ENCODE data around the gene PRLH.

The PRLH gene

DNA sequence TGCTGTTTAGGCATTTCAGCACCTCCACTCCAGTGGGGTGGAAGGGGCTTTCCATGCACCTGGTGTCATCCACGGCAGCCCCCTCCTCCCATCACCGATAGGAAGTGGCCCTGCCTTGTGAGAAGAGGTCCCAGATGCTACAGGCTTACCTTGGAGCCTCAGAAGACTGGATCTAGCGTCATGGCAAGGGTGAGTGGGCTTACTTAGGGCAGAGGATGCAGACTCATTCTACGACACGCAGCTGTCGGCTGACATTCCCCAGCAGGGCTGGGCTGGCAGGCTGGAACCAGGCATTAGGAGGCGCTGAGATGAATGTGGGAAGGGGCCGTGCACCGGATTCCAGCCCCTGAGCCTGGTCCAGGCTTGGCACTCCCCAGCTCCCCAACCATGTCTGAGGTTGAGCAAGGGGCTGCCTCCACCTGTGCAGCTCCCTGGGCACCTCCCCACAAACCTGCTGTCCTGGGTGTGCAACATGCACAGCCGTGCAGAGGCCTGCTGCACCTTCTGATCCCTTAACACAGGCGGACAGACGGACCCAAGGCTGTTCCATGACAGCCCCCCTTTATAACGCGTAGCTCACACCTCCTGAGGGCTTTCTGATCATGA, 1.7 kb upstream of the PRLH start:
- Histone ChIP-seq H3K36me3 (ENCODE audit: control insufficient read depth, insufficient read depth, low read length) (no peaks in the 10 kb centered on the region), H3K27ac (ENCODE audit: insufficient read depth, low read depth, low read length, poor library complexity, severe bottlenecking) (no peak overlapping the region), H3K4me1 (ENCODE audit: control insufficient read depth, insufficient read depth, low read length) (no peaks in the 10 kb centered on the region), H3K27me3 (ENCODE audit: control insufficient read depth, insufficient read depth, low read length, poor library complexity, severe bottlenecking) (no peaks in the 10 kb centered on the region), H3K4me3 (ENCODE audit: insufficient read depth, low read depth, low read length) (no peak overlapping the region), H3K9me3 (ENCODE audit: control insufficient read depth, low read length) (no peaks in the 10 kb centered on the region)
- 90 to 91% methylated on average over 14 of the region's 14 CpGs for WGBS, 2 experiments

- no peaks in the 10 kb centered on the region for H3K27me3 ChIP-seq (ENCODE audit: control insufficient read depth, insufficient read depth, low read length, poor library complexity, severe bottlenecking)
- no peak overlapping the region for H3K27ac ChIP-seq (ENCODE audit: insufficient read depth, low read depth, low read length, poor library complexity, severe bottlenecking)
- H3K4me3 ChIP-seq (ENCODE audit: insufficient read depth, low read depth, low read length), result no peak overlapping the region
- no peaks in the 10 kb centered on the region for H3K4me1 ChIP-seq (ENCODE audit: control insufficient read depth, insufficient read depth, low read length)
- WGBS, 2 experiments, result 84 to 91% methylated on average over 1 of the region's 1 CpG
- no peaks in the 10 kb centered on the region for H3K36me3 ChIP-seq (ENCODE audit: control insufficient read depth, insufficient read depth, low read length)
- H3K9me3 ChIP-seq (ENCODE audit: control insufficient read depth, low read length), result no peaks in the 10 kb centered on the region
These were observed 400 bp upstream of the PRLH start for GRCh38 chr2:237565974-237566373.

- Histone ChIP-seq H3K4me3 (ENCODE audit: insufficient read depth, low read depth, low read length) (no peak overlapping the region), H3K4me1 (ENCODE audit: control insufficient read depth, insufficient read depth, low read length) (no peaks in the 10 kb centered on the region), H3K9me3 (ENCODE audit: control insufficient read depth, low read length) (no peaks in the 10 kb centered on the region), H3K27me3 (ENCODE audit: control insufficient read depth, insufficient read depth, low read length, poor library complexity, severe bottlenecking) (no peaks in the 10 kb centered on the region), H3K36me3 (ENCODE audit: control insufficient read depth, insufficient read depth, low read length) (no peaks in the 10 kb centered on the region), H3K27ac (ENCODE audit: insufficient read depth, low read depth, low read length, poor library complexity, severe bottlenecking) (no peak overlapping the region)
- 88% methylated on average over 16 of the region's 16 CpGs for WGBS, 2 experiments
These were observed 1.1 kb downstream of the PRLH start for GRCh38 chr2:237567276-237568029.

DNA sequence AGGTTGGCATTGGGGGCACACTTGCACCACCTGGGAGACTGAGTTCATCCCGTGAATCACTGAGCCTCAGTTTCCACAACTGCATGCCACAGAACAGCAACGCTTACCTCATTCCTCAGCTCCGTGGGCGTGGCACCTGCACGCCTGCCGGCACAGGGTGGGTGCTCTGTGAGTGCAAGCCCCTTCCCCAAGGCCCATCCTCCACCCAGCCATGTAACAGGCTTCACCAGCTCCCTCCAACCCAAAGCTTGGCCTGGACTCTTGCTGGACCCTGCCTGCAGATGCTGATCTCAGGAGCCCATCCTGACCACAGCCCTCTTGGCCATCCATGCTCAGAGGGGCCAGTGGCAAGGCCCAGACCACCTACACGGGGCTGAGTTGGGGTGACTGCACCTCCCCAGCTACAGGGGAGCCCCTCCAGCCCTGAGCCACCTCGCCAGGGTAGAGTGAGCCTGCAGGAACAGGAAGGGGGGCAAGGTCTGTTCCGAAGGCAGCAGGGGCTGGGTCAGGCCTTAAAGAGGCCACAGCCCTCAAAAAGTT, 1.8 kb downstream of the PRLH start:
- Histone ChIP-seq H3K36me3 (ENCODE audit: control insufficient read depth, insufficient read depth, low read length) (no peaks in the 10 kb centered on the region), H3K27me3 (ENCODE audit: control insufficient read depth, insufficient read depth, low read length, poor library complexity, severe bottlenecking) (no peaks in the 10 kb centered on the region), H3K4me3 (ENCODE audit: insufficient read depth, low read depth, low read length) (no peak overlapping the region), H3K27ac (ENCODE audit: insufficient read depth, low read depth, low read length, poor library complexity, severe bottlenecking) (no peak overlapping the region), H3K9me3 (ENCODE audit: control insufficient read depth, low read length) (no peaks in the 10 kb centered on the region), H3K4me1 (ENCODE audit: control insufficient read depth, insufficient read depth, low read length) (no peaks in the 10 kb centered on the region)
- 88 to 89% methylated on average over 9 of the region's 9 CpGs for WGBS, 2 experiments

DNA sequence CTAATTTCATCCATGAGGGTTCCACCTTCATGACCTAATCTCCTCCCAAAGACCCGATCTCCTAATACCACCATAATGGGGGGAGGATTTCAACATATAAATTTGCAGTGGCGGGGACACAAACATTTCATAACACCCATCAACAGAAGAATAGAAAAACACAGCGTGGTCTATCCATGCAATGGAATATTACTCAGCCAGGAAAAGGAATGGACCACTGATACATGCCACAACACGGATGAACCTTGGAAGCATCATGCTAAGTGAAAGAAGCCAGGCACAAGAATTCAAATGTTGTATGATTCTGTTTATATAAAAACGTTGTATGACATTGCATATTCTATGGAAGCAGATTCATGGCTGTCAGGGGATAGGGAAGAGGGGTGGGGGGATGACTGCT, 2.7 kb downstream of the PRLH start:
- 90 to 96% methylated on average over 4 to 5 of the region's 5 CpGs for WGBS, 2 experiments
- Histone ChIP-seq H3K4me1 (ENCODE audit: control insufficient read depth, insufficient read depth, low read length) (no peaks in the 10 kb centered on the region), H3K9me3 (ENCODE audit: control insufficient read depth, low read length) (no peaks in the 10 kb centered on the region), H3K36me3 (ENCODE audit: control insufficient read depth, insufficient read depth, low read length) (no peaks in the 10 kb centered on the region), H3K4me3 (ENCODE audit: insufficient read depth, low read depth, low read length) (no peak overlapping the region), H3K27me3 (ENCODE audit: control insufficient read depth, insufficient read depth, low read length, poor library complexity, severe bottlenecking) (no peaks in the 10 kb centered on the region), H3K27ac (ENCODE audit: insufficient read depth, low read depth, low read length, poor library complexity, severe bottlenecking) (no peak overlapping the region)

- H3K4me3 ChIP-seq (ENCODE audit: insufficient read depth, low read depth, low read length), result no peak overlapping the region
- no peak overlapping the region for H3K27ac ChIP-seq (ENCODE audit: insufficient read depth, low read depth, low read length, poor library complexity, severe bottlenecking)
- H3K4me1 ChIP-seq (ENCODE audit: control insufficient read depth, insufficient read depth, low read length), result no peaks in the 10 kb centered on the region
- no peaks in the 10 kb centered on the region for H3K27me3 ChIP-seq (ENCODE audit: control insufficient read depth, insufficient read depth, low read length, poor library complexity, severe bottlenecking)
- WGBS, 2 experiments, result 92 to 97% methylated on average over 3 of the region's 3 CpGs
- no peaks in the 10 kb centered on the region for H3K36me3 ChIP-seq (ENCODE audit: control insufficient read depth, insufficient read depth, low read length)
- no peaks in the 10 kb centered on the region for H3K9me3 ChIP-seq (ENCODE audit: control insufficient read depth, low read length)
These were observed 3.5 kb downstream of the PRLH start for GRCh38 chr2:237569896-237570295.

DNA sequence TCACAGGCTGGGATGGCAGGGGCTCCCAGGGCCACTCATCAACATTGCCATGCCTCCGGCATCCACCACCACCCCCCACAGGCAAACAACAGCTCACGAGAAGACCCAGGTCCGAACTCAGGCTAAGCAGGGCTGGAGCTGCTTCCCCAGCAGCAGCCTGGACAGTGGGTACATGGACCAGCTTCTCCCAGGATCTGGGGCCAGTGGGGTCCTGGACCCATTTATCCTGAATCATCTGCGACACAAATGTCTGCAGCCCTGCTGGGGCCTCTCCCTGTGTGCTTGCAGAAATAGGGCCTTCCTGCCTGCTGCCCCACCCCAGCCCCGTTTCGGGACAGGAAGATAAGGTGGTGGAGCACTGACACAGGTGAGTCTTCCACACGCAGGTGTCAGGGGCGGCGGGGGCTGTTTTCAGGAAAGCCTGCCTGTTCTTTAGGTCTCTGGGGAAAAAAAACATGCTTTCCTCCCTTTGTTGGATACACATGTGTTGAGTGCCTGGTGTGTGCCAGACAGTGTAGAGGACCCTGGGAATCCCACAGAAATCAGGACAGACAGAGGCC, 4.5 kb downstream of the PRLH start:
- Histone ChIP-seq H3K27ac (ENCODE audit: insufficient read depth, low read depth, low read length, poor library complexity, severe bottlenecking) (no peak overlapping the region), H3K4me1 (ENCODE audit: control insufficient read depth, insufficient read depth, low read length) (no peaks in the 10 kb centered on the region), H3K4me3 (ENCODE audit: insufficient read depth, low read depth, low read length) (no peak overlapping the region), H3K36me3 (ENCODE audit: control insufficient read depth, insufficient read depth, low read length) (no peaks in the 10 kb centered on the region), H3K9me3 (ENCODE audit: control insufficient read depth, low read length) (no peaks in the 10 kb centered on the region), H3K27me3 (ENCODE audit: control insufficient read depth, insufficient read depth, low read length, poor library complexity, severe bottlenecking) (no peaks in the 10 kb centered on the region)
- WGBS, 2 experiments, result 93 to 96% methylated on average over 9 of the region's 9 CpGs

DNA sequence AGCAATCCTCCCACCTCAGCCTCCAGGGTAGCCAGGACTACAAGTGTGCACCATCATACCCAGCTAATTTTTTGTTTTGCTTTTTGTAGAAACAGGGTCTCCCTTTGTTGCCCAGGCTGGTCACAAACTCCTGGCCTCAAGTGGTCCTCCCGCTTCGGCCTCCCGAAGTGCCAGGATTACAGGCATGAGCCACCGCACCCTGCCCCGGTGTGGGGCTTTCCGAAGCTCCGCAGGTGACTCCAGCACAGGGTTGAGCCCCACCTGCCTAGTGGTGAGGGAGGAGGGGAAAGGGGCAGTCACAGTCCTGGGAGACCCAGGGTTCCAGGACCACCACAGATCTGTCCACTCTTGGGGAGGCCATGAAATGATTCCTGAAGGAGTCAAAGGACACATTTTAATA, 5.2 kb downstream of the PRLH start:
- whole genome bisulfite sequencing, 2 experiments, result 81 to 82% methylated on average over 7 of the region's 7 CpGs
- H3K9me3 ChIP-seq (ENCODE audit: control insufficient read depth, low read length), result no peaks in the 10 kb centered on the region

GRCh38 chr2:237572021-237572741, 5.8 kb downstream of the PRLH start:
- Histone ChIP-seq H3K4me3 (ENCODE audit: insufficient read depth, low read depth, low read length) (no peak overlapping the region), H3K36me3 (ENCODE audit: control insufficient read depth, insufficient read depth, low read length) (no peaks in the 10 kb centered on the region), H3K9me3 (ENCODE audit: control insufficient read depth, low read length) (no peaks in the 10 kb centered on the region), H3K4me1 (ENCODE audit: control insufficient read depth, insufficient read depth, low read length) (no peaks in the 10 kb centered on the region), H3K27me3 (ENCODE audit: control insufficient read depth, insufficient read depth, low read length, poor library complexity, severe bottlenecking) (no peaks in the 10 kb centered on the region), H3K27ac (ENCODE audit: insufficient read depth, low read depth, low read length, poor library complexity, severe bottlenecking) (no peak overlapping the region)
- 29 to 30% methylated on average over 24 of the region's 24 CpGs for WGBS, 2 experiments

More for the DNA sequence above, 5.2 kb downstream of the PRLH start:
- Histone ChIP-seq H3K4me1 (ENCODE audit: control insufficient read depth, insufficient read depth, low read length) (no peaks in the 10 kb centered on the region), H3K27me3 (ENCODE audit: control insufficient read depth, insufficient read depth, low read length, poor library complexity, severe bottlenecking) (no peaks in the 10 kb centered on the region), H3K4me3 (ENCODE audit: insufficient read depth, low read depth, low read length) (no peak overlapping the region), H3K36me3 (ENCODE audit: control insufficient read depth, insufficient read depth, low read length) (no peaks in the 10 kb centered on the region), H3K27ac (ENCODE audit: insufficient read depth, low read depth, low read length, poor library complexity, severe bottlenecking) (no peak overlapping the region)

- H3K9me3 ChIP-seq (ENCODE audit: control insufficient read depth, low read length), result no peaks in the 10 kb centered on the region
- 92 to 97% methylated on average over 4 of the region's 4 CpGs for WGBS, 2 experiments
- H3K27ac ChIP-seq (ENCODE audit: insufficient read depth, low read depth, low read length, poor library complexity, severe bottlenecking), result no peak overlapping the region
- H3K36me3 ChIP-seq (ENCODE audit: control insufficient read depth, insufficient read depth, low read length), result no peaks in the 10 kb centered on the region
- H3K27me3 ChIP-seq (ENCODE audit: control insufficient read depth, insufficient read depth, low read length, poor library complexity, severe bottlenecking), result no peaks in the 10 kb centered on the region
- no peak overlapping the region for H3K4me3 ChIP-seq (ENCODE audit: insufficient read depth, low read depth, low read length)
- no peaks in the 10 kb centered on the region for H3K4me1 ChIP-seq (ENCODE audit: control insufficient read depth, insufficient read depth, low read length)
These were observed 6.3 kb downstream of the PRLH start for GRCh38 chr2:237572742-237573101.

All from ectodermal cell (in vitro differentiated cells).